GM12878 (cell line): ENCODE data around the gene NOP53. TPM values are rescaled to one million over a fixed set of nuclear protein-coding genes. Genes with fewer than 3 reads are reported as not detected.
A peak's percentile ranks its signal among the peaks of the same experiment; 100 is the strongest.

Source experiments
- ATAC-seq: fragments of 200-7000 bp; cut with Tn5 transposase; 3 replicates; pipeline ENCODE4 v1.9.1; 2020; ENCODE audit warnings: mild to moderate bottlenecking, moderate library complexity
- BruUV-seq: library from RNA; stranded (reverse); fragments of 400-500 nt; replicated peaks from 2 replicates; lab custom pipeline; 2021; lab: Mats Ljungman, UMichigan
- CTCF ChIA-PET: fragments of 300-600 bp; sonication (Branson Sonifier 250); formaldehyde crosslinking; extraction: SDS; loops from one replicate; lab custom pipeline; 2021; ENCODE audit warnings: inconsistent platforms; lab: Yijun Ruan, JAX
- POLR2A ChIA-PET: fragments of 350-600 bp; formaldehyde crosslinking; extraction: SDS; loops from one replicate; lab custom pipeline; 2021; ENCODE audit warnings: inconsistent platforms; lab: Charles Lee
- RAD21 ChIA-PET: fragments of 300-600 bp; sonication (Branson Sonifier 250); formaldehyde crosslinking; loops from one replicate; lab custom pipeline; 2023; ENCODE audit warnings: antibody characterized with exemption; ENCODE audit not compliant: unreplicated experiment; lab: Charles Lee
- SMC1A ChIA-PET: fragments of 300-600 bp; sonication (Branson Sonifier 250); formaldehyde crosslinking; loops from one replicate; lab custom pipeline; 2023; ENCODE audit not compliant: unreplicated experiment, uncharacterized antibody; lab: Charles Lee
- DNase-seq: peaks from one replicate; pipeline ENCODE4 v3.0.0-alpha.2; 2011; ENCODE audit warnings: low read depth, low spot score
- FAIRE-seq: peaks from 3 replicates; lab custom pipeline; 2011; peaks lifted over from hg19 to GRCh38; lab: Jason Lieb, UNC
- H2AFZ ChIP-seq: 2 replicates; pipeline ENCODE4 v1.6.0; 2011; ENCODE audit warnings: low read depth, low read length, control low read depth; ENCODE audit not compliant: control insufficient read depth
- H3K27ac ChIP-seq: 2 replicates; pipeline ENCODE4 v1.5.1; 2011; ENCODE audit warnings: control low read depth; ENCODE audit not compliant: control insufficient read depth, insufficient read depth
- H3K27me3 ChIP-seq, 2 experiments: replicated peaks in 1 of 2; 2 replicates each; pipeline versions ENCODE4 v1.6.0 to v1.6.1; 2011; ENCODE audit warnings: low read length in 1 of 2; ENCODE audit not compliant: control insufficient read depth in 2 of 2, insufficient read depth in 2 of 2
- H3K36me3 ChIP-seq, 2 experiments: 2 replicates each; pipeline ENCODE4 v1.5.1; 2011; ENCODE audit warnings: low read length in 1 of 2; ENCODE audit not compliant: control insufficient read depth in 2 of 2, insufficient read depth in 2 of 2
- H3K4me1 ChIP-seq: 2 replicates; pipeline ENCODE4 v1.6.1; 2011; ENCODE audit warnings: mild to moderate bottlenecking, low read length, moderate library complexity, mixed read lengths; ENCODE audit not compliant: control insufficient read depth, insufficient read depth
- H3K4me2 ChIP-seq: 2 replicates; pipeline ENCODE4 v1.6.0; 2011; ENCODE audit warnings: control low read depth; ENCODE audit not compliant: control insufficient read depth, insufficient read depth
- H3K4me3 ChIP-seq: fragments of 200-600 bp; sonication (generic); 2 replicates; pipeline ENCODE4 v1.5.1; 2016
- H3K79me2 ChIP-seq: 2 replicates; pipeline ENCODE4 v1.6.0; 2011; ENCODE audit warnings: low read length; ENCODE audit not compliant: control insufficient read depth, insufficient read depth
- H3K9ac ChIP-seq: 2 replicates; pipeline ENCODE4 v1.8.0; 2011; ENCODE audit warnings: low read length, control low read depth, mixed read lengths; ENCODE audit not compliant: control insufficient read depth, insufficient read depth
- H3K9me3 ChIP-seq: replicated peaks from 3 replicates; pipeline ENCODE4 v1.5.1; 2011; ENCODE audit warnings: mild to moderate bottlenecking, low read length; ENCODE audit not compliant: control insufficient read depth, insufficient read depth
- H4K20me1 ChIP-seq: 2 replicates; pipeline ENCODE4 v1.6.0; 2011; ENCODE audit not compliant: control insufficient read depth, insufficient read depth
- ASH2L ChIP-seq: fragments of 300-600, 200-600 bp; sonication (generic); IDR thresholded peaks from 2 replicates; pipeline ENCODE4 v1.6.1; 2017; ENCODE audit warnings: low read depth, mild to moderate bottlenecking, borderline replicate concordance
- EGR1 ChIP-seq, 2 experiments: IDR thresholded peaks; 1 replicate in 1 of 2; 2 replicates in 1 of 2; pipeline ENCODE4 v1.6.1; 2011 to 2012; ENCODE audit warnings: low read depth in 2 of 2, low read length in 2 of 2, borderline replicate concordance in 1 of 2, mild to moderate bottlenecking in 1 of 2, moderate library complexity in 1 of 2
- EP300 ChIP-seq, 2 experiments: fragments of 150-350 bp in 1 of 2; IDR thresholded peaks; 2 replicates each; pipeline ENCODE4 v1.6.1; 2011 to 2012; ENCODE audit warnings: low read depth in 2 of 2, low read length in 2 of 2, borderline replicate concordance in 1 of 2, improper control_type of control experiment in 1 of 2, inconsistent platforms in 1 of 2; ENCODE audit not compliant: control insufficient read depth in 1 of 2
- FOS ChIP-seq: IDR thresholded peaks from 3 replicates; pipeline ENCODE4 v1.6.1; 2011; ENCODE audit warnings: borderline replicate concordance; ENCODE audit not compliant: insufficient read length; ENCODE audit errors: extremely low read depth
- NR2C1 ChIP-seq: fragments of 450-650 bp; IDR thresholded peaks from 2 replicates; pipeline ENCODE4 v1.6.1; 2017; ENCODE audit warnings: antibody characterized with exemption, mild to moderate bottlenecking, moderate library complexity
- POU2F2 ChIP-seq: IDR thresholded peaks from 3 replicates; pipeline ENCODE4 v1.6.1; 2011; ENCODE audit warnings: low read depth, mild to moderate bottlenecking, low read length, borderline replicate concordance
- SMC3 ChIP-seq: IDR thresholded peaks from 2 replicates; pipeline ENCODE4 v1.6.1; 2011; ENCODE audit warnings: low read length, improper control_type of control experiment, borderline replicate concordance
- ZNF592 ChIP-seq: fragments of 450-650 bp; IDR thresholded peaks from 2 replicates; pipeline ENCODE4 v1.6.1; 2017; ENCODE audit warnings: mild to moderate bottlenecking, moderate library complexity
- ZZZ3 ChIP-seq: IDR thresholded peaks from 2 replicates; pipeline ENCODE4 v1.6.1; 2011; ENCODE audit warnings: low read depth; ENCODE audit not compliant: control insufficient read depth, insufficient read length
- WGBS: methylation state at CpG from one replicate; pipeline ENCODE4 v1.1.6; 2016; ENCODE audit warnings: low lambda C conversion rate; ENCODE audit not compliant: insufficient replicate concordance, insufficient coverage; ENCODE audit errors: missing lambda C conversion rate; 5-methylcytosine and 5-hydroxymethylcytosine counted together
- in situ Hi-C: fragments of 300-500 bp; cut with MboI; formaldehyde crosslinking; loops from 9 replicates; pipeline ENCODE4 v1.14.3; 2018; ENCODE audit warnings: mixed read lengths
- intact Hi-C: fragments of 100-400 bp; cut with micrococcal nuclease; formaldehyde crosslinking; loops from one replicate; pipeline ENCODE4 v1.14.2; 2022; ENCODE audit not compliant: unreplicated experiment
- polyA plus RNA-seq, 11 experiments: library from polyadenylated mRNA; depleted of rRNA in 4 of 11; unstranded in 6 of 11; stranded (reverse) in 5 of 11; fragments of >200 nt; fragmentation: Nextera tagmentation in 4 of 11; fragmentation: Illumina TruSeq in 1 of 11; extraction: Ambion mirVana in 4 of 11; extraction: Trizol in 1 of 11; gene quantifications; 1 replicate in 1 of 11; 2 replicates in 10 of 11; pipeline versions ENCODE4 v1.2.1 to v1.2.3, GENCODE V29; 2011 to 2016; ENCODE audit warnings: inconsistent platforms in 2 of 11, missing spikeins in 2 of 11, low read depth in 1 of 11
- total RNA-seq, 4 experiments: library from RNA; depleted of rRNA in 3 of 4; stranded (reverse); fragments of >200 nt in 3 of 4; fragmentation: Illumina TruSeq in 1 of 4; extraction: Trizol in 1 of 4; gene quantifications; 2 replicates each; pipeline versions ENCODE4 v1.2.1 to v1.2.3, GENCODE V29; 2013 to 2021

The NOP53 gene
- total and polyA plus RNA-seq, 10 of the 15 experiments (the other 5 are each of a cell fraction or from before 2014, with no cell fraction given): 6.0 to 386 (median 167) TPM

- no peaks in the 10 kb centered on the region for H3K27me3 ChIP-seq
- H3K4me3 ChIP-seq: no peak overlapping the region
- no TSS peak for BruUV-seq
- WGBS: 98% methylated on average over 9 of the region's 9 CpGs
- in situ Hi-C loops (no loop called here), intact Hi-C loops (no loop called here)
- ChIA-PET RAD21 (no interaction called here), SMC1A (no interaction called here), CTCF (interaction anchor here (0.9 to 1.2 kb wide), 2 partner anchors 15 to 343 kb away, joined by 3 to 5 read pairs; no protein-coding TSS in a partner anchor), POLR2A (interaction anchor here (0.7 kb wide), 1 partner anchor 189 kb away, joined by 3 read pairs; no protein-coding TSS in a partner anchor)
- H3K4me2 ChIP-seq: peak overlapping the region; percentile 93
- DNase-seq (no peak), FAIRE-seq (no peak), ATAC-seq (no peak)
- no peak for TF ChIP-seq NR2C1
- no peak for TF ChIP-seq FOS
- TF ChIP-seq EP300 (IDR thresholded peaks at IDR 0.05; ENCODE audit: borderline replicate concordance in 1 of 2, control insufficient read depth in 1 of 2, low read depth in 2 of 2, low read length in 2 of 2): no peak
- no peak for TF ChIP-seq SMC3
- no peak overlapping the region for H3K27ac ChIP-seq
- no peaks in the 10 kb centered on the region for H3K9me3 ChIP-seq
- H3K4me1 ChIP-seq: peaks cover 6% of the 10 kb centered on the region
- H3K9ac ChIP-seq: no peak overlapping the region
- peaks cover 18% of the 10 kb centered on the region for H3K79me2 ChIP-seq
- no peaks in the 10 kb centered on the region for H4K20me1 ChIP-seq
- H3K36me3 ChIP-seq: no peaks in the 10 kb centered on the region; a peak in 1 of 4 replicates
- H2AFZ ChIP-seq: no peak overlapping the region
These were observed 34.8 kb downstream of the NOP53 start for GRCh38 chr19:47780215-47780551.

GRCh38 chr19:47781590-47782262 is 36.4 kb downstream of the NOP53 start:
- Histone ChIP-seq H4K20me1 (no peaks in the 10 kb centered on the region), H3K27me3 (no peaks in the 10 kb centered on the region), H3K4me3 (no peak overlapping the region), H3K79me2 (peaks cover 18% of the 10 kb centered on the region), H3K36me3 (no peaks in the 10 kb centered on the region; a peak in 1 of 4 replicates), H3K4me1 (peaks cover 6% of the 10 kb centered on the region), H3K27ac (no peak overlapping the region), H3K9me3 (no peaks in the 10 kb centered on the region), H3K4me2 (no peak overlapping the region), H3K9ac (no peak overlapping the region), H2AFZ (no peak overlapping the region)
- ATAC-seq (no peak), FAIRE-seq (no peak), DNase-seq (no peak)
- intact Hi-C loops (no loop called here), in situ Hi-C loops (no loop called here)
- SMC1A ChIA-PET: no interaction called here
- CTCF ChIA-PET: interaction anchor here (0.5 to 1.4 kb wide), 4 partner anchors 9 to 488 kb away, joined by 3 read pairs; no protein-coding TSS in a partner anchor
- POLR2A ChIA-PET: no interaction called here
- RAD21 ChIA-PET: no interaction called here
- 93% methylated on average over 9 of the region's 9 CpGs for WGBS
- BruUV-seq: no TSS peak
- no peak for TF ChIP-seq EGR1 (IDR thresholded peaks at IDR 0.05; ENCODE audit: borderline replicate concordance in 1 of 2, low read depth in 2 of 2, low read length in 2 of 2)
- TF ChIP-seq FOS: no peak
- TF ChIP-seq ASH2L: no peak
- TF ChIP-seq POU2F2: no peak
- TF ChIP-seq ZZZ3: no peak
- TF ChIP-seq ZNF592: no peak
